HG03460 (cell line): ENCODE data around the gene YY1.
A peak's percentile ranks its signal among the peaks of the same experiment; 100 is the strongest.
"Not testable (repeated sequence)": the region's sequence is repeated elsewhere in the genome, so short reads cannot be mapped to it uniquely, and the experiment has no call there.

Source experiments
- ATAC-seq: cut with Tn5 transposase; IDR thresholded peaks from one replicate; pipeline ENCODE4 v1.9.1; 2021; ENCODE audit not compliant: unreplicated experiment

YY1 gene

DNA sequence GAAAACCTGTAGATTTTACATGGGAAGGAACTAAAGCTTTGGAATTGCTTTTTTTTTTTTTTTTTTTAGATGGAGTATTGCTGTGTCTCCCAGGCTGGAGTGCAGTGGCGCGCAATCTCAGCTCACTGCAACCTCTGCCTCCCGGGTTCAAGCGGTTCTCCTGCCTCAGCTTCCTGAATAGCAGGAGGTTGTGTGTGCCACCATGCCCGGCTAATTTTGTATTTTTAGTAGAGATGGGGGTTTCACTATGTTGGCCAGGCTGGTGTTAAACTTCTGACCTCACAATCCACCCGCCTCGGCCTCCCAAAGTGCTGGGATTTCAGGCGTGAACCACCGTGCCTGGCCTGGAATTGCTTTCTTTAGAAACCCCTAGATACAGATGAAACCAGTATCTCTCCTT, 44.5 kb downstream of the YY1 start:
- not testable (repeated sequence) for ATAC-seq

DNA sequence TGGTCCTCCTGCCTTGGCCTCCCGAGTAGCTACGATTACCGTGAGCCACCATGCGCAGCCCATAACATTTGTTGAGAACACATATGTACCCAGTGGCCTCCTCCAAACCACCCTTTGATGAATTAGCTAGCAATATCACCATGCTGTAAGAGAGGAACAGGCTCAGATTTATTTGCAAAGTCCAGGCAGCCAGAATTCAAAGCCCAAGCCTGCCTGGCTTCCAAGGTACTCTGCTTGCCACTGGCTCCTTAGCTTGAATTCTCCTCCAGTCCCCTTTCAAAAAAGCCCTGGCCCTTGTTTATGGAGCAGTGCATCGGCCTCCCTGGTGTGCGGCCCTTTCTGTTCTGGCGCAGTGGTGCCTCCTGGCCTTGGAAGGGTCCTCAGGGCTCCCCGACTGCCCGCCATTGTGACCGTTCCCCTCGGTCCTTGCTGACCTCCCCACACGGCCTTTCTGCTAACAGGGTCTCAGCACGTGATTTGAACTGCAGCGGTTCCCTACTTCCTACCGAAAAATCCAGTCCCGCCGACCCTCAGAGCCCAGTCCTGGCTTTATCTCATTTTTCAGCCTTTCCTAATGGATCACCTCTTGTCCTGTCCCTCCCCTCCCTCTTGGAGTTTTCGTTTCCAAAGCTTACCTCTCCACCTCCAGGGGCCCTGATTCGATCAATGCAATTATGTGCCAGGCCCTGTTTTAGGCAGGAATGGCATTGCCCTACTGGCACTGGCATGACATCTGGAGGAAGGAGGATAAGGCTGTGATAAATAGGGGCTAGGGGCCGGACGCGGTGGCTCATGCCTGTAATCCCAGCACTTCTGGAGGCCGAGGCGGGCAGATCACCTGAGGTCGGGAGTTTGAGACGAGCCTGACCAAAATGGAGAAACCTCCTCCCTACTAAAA, 45.3 kb downstream of the YY1 start:
- no peak for ATAC-seq

DNA sequence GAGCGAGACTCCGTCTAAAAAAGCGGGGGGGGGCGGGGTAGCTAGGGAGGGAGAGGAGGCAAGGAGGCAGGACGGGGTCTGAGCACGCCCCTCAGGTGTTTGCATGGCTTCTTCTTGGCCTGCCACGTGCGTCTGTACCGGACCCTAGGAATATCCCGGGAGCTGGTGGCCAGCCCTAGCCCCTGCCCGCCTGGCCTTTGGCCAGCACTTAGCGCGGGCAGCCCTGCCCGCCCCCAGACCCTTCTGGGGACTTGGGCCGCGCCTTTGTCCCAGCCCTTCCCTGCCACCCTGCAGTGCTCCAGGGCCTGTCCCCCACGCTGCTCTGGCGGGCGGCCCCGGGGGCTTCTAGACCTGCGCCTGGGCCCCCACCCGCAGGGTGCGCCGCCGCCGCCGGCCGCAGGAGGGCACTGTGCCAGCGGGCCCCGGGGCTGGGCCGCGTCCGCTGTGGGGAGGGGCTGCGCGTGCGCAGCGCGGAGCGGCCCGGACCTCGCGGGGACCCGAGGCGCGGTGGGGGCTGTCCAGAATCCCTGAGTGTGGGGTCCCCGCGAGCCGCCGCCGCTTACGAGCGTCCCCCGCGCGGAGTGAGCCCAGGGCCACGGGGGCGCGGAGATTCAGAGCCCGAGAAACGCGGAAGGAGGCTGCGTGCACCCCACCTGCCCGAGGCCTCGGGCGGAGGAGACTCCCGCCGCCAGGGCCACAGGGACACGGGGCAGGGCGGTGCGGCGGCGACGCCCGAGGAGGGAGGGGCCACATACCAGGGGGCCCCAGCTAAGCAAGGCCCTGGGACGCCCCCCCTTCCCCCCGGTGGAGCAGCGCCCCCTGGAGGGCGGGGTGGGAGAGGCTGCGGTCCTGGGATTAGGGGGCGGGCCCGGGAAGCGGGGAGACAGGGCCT, 46.3 kb downstream of the YY1 start:
- peak; percentile 74 for ATAC-seq

DNA sequence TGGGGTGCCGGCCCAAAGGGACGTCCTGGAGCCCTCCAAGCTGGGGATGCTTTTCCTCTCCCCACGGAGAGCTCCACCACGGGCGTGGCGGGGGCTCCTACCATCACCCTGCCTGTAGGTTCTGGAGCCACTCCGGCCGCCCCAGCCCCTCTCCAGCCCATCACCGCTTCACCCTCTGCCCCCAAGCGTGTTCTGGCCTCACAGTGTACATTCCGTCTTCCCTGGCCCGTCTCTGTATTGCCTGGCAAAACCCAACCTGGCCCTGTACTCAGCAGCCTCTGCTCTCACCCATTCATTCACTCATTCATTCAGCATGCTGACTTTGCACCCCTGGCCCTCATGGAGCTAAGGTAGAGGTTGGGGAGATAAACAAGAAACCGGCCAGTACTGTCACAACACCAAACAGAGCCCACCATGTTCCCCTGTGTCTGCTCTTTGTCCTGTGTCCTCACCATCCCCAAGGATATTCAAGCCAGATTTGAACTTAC, 47.0 kb downstream of the YY1 start:
- ATAC-seq, result no peak

DNA sequence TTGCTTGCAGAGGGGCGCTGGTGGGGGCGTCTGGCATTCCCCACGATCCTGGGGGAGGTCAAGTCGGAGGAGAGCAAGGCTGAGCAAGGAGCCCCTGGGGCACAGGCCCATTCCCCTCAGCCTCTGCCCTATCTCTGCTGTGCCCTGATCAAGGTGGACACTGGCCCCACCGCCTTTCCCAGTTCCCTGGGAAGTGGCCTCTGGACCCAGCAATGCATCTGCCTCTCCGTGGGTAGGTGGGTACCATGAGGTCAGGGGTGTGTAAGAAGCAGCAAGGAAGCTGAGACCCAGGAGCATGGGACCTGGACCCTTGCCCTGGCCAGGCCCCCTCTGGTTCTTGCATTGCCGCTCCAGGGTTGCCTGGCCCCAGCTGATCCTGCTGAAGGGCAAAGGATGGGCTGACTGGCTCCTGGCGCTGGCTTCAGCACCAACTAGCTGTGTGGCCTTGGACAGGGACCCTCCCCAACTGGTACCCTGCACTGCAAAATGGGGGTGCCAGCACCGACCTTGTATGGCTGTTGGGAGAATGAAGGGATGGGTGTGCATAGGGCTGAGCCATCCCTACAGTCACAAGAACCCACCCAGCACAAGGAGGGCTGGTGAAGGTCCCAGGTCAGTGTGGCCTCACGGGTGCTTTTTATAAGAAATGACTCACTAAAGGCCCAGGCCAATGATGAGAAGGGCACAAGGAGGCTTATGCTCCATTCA, 47.7 kb downstream of the YY1 start:
- ATAC-seq, result no peak

DNA sequence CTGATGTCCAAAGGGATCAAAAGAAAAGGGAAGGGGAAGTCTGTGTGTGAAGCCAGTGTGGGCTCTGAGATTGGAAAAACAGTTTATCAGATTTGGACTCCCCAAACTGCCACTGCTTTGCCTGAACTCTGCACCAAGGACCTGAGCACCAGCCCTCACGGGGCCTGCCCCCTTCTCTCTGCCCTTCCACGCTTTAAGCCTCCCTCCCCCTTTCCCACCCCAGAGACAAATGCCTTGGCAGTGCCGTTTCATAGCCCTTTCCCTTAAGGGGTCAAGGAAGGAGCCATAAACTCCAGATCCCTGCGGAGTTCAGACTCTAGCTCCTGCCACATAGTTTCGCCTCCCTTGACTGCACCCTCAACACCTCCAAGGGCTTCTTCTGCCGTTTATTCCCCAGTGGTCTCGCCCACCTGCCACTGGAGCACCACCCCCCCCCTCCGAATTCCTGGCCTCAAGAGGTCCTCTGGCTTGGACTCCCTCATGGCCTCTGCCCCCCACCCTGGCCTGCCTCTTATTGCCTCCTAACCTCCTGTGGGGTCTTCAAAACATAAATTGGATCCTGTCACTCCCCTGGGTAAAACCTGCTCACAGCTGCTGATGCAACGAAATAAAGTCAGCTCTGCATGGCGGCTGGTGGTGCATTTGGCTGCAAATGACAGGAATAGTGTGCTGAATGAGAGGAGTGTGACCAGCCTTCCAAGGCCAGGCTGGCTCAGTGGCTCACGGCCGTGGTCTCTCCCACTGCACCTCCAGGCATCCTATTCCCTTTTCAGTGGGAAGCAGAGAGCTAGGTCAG, 48.5 kb downstream of the YY1 start:
- no peak for ATAC-seq

DNA sequence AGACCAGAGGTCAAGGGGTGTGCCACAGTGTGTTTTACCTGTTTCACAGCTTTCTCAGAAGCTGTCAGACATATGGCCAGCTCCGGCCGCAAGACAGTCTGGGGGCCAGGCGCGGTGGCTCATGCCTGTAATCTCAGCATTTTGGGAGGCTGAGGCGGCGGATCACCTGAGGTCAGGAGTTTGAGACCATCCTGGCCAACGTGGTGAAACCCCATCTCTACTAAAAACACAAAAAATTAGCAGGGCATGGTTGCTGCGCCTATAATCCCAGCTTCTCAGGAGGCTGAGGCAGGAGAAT, 49.0 kb downstream of the YY1 start:
- ATAC-seq, result not testable (repeated sequence)

DNA sequence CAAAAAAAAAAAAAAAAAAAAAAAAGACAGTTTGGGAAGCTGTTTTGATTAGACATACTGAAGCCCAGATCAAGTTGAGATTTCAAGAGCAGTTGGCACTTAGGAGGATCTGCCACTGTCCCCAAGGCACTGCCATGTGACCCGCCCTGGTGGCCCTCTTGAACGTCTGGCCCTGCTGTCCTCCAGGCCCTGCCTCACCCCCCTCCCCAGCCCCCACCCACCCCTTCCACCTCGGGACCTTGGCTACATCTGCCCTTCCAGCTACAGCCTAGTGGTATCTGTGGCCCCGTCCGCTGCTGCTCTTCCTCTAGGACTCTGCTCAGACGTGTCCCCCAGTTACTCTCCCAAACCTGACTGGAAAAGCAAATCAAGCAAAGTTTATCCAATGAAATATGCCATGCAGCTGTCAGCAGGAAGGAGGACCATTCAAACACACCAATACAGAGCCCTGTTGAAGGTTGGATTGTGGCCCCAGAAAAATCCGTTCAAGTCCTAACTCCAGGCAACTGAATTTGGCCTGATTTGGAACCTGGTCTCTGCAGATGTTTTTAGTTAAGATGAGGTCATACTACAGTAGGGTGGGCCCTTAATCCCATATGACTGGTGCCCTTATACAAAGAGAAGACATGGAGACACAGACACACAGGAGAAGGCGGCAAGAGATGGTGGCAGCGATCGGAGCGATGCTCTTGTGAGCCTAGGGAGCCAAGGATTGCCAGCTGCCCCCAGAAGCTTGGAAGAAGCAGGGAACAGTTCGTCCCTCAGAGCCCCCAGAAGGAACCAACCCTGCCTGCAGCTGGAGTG, 49.6 kb downstream of the YY1 start:
- no peak for ATAC-seq

DNA sequence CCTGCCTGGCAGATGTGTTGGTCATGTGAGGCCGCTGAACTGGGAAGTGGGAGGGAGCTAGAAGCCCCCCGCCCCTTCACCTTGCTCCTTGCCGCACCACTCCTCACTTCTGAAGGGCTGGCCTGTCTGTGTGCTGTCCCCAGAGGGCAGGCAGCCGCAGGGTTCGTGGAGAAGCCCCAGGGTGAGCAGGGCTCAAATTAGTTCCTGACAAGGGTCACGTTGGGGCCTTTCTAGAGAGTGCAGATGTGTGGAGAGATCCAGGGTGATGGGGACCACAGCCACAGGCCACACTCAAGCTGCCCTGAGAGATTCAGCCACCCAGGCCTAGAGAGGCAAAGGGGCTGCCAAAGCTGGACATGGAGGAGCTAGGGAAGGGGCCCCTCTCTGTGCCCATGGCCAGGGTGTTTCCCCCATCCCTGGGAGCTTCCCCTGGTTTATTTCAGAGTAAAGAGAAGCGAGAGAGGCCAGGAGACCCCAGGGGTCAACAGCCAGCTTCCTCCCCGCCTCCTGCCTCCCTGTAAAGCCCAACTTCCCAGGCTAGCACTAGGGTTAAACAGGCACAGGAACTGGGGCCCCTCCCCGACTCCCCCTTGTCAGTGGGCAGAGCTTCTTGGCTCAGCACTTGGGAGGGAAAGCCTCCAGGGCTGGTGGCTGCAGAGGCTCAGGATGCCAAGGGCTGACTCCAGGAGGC, 51.1 kb downstream of the YY1 start:
- no peak for ATAC-seq

DNA sequence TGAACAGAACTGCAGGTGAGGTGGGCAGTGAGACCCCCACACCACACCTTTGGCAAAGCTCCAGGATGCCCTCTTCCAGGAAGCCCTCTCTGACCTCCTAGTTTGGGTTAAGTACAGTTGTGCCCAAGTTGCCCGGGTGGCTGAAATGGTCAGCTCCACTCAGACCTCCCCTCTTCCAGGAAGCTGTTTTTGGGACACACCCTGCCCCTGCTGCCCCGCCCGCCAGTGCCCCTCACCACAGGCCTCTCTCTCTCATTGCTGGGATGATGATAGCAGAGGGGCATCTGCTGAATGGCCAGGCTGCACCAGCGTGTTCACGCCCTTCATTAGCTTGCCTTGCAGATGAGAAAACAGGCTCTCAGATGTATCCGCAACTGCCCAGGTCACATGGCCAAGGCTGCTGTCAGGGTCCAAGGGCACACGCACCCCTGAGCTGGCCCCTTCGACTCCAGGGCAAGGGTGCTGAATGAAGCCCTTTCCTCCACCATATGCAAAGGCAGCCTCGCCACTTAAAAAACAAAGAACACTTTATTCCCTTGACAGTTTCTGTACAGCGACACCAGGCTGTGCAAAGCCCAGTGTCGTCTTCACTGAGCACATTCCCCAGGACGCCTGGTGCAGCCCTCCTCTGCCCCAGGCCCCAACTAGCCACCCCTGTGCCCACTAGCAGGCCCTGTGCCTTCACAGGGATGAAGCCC, 51.8 kb downstream of the YY1 start:
- no peak for ATAC-seq

DNA sequence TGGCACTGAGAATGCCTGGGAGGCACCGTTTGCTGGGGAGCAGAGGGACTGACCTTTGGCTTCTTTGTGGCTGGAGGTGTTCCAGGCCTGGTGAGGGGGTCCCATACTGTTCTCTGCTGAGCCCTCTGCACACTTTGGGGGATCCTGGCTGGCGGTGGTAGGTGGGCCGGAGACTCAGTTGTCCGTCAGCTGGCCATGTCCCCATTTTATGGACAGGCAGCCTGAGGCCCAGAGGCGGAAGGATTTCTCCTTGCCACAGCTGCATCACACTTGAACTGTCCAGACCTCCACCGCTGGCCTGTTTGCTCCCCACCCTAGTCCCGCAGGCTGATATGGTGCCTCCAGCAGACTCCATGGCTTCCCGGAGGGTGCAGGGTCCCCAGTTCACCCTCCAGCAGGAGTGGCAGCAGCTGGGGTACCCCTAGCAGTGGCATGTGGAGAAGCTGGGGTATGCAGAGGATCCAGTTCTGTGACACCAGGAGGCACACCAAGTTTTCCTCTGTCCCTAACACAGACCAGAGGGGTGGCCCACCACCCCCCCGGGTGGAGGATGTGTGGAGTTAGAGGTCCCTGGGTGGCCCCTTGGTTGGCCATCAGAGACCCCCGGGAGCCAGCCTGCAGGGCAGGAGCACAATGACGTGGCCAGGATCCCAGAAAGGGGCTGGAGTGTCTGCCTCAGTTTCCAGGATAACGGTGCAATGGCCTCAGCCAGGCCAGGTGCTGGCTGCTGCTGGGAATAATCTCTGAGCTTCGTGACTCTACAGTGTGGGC, 52.5 kb downstream of the YY1 start:
- no peak for ATAC-seq

DNA sequence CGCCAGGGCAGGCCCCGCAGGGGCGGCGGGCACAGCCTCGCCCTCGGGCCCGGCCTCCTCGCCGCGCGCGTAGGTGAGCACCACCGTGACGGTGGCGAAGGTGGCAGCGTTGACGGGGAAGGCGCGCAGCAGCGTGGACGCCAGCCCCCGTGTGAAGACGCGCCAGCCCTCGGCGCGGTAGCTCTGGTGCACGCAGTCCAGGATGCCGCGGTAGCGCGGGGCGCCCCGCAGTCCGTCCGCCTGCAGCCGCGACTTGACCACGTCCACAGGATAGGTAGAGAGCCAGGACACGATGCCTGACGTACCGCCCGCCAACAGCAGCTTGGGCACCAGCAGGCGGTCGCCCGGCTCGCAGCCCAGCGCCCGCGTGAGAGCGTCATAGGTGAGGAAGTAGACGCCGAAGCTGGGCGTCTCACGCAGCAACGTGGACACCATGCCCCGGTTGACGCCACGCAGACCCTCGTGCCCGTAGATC, 53.4 kb downstream of the YY1 start:
- no peak for ATAC-seq

DNA sequence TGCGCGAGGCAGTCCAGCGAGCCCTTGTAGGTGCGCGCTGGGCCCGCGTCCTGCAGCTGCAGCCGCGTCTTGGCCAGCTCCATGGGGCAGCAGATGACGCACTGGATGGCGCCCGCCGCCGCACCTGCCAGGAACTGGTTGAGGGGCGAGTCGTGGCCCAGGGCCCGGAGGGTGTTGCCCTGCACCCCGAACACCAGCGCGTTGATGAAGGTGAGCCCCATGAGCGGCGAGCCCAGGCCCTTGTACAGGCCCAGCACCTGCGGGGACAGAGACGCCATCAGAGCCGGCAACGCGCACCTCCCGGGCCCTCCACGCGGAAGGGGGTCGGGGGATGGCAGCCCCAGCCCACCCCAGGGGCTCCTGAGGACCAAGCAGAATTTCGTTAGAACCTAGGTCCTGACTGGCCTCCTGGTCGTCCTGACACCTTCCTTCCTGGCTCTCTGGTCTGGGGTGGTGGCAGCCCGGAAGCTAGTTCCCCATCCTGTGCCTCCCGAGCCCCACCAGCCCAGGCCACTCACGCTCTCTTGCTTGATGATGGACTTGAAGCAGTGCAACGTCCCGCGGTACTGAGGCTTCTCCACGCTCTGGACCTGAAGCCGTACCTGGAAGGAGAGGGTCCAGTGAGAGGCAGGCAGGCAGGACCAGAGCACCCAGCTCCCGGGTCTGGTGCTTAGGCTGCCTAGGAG, 54.0 kb downstream of the YY1 start:
- ATAC-seq, result no peak

DNA sequence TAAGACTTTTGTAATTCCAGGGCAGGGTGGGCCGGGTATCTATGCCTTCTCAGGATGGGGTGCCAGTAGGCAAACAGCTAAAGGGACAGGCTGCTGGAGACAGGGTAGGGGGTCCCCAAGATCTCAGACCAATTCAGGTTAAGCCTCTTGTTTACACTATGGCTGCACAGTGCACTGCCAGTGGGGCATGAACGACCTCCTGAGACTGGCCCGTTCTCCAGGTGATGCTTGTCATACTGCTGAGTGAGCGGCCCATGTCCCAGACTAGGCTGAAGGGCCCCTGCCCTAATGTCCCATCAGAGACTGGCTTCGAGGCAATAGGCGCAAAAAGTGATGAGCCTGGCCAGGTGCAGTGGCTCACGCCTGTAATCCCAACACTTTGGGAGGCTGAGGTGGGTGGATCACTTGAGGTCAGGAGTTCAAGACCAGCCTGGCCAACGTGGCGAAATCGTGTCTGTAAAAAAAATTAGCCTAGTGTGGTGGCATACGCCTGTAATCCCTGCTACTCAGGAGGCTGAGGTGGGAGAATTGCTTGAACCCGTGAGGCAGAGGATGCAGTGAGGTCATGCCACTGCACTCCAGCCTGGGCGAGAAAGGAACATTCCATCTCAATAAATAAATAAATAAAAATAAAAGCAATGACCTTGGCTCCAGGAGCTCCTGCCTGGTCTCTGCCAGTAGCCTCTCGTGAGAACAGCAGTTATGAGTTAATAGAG, 54.7 kb downstream of the YY1 start:
- ATAC-seq, result no peak

DNA sequence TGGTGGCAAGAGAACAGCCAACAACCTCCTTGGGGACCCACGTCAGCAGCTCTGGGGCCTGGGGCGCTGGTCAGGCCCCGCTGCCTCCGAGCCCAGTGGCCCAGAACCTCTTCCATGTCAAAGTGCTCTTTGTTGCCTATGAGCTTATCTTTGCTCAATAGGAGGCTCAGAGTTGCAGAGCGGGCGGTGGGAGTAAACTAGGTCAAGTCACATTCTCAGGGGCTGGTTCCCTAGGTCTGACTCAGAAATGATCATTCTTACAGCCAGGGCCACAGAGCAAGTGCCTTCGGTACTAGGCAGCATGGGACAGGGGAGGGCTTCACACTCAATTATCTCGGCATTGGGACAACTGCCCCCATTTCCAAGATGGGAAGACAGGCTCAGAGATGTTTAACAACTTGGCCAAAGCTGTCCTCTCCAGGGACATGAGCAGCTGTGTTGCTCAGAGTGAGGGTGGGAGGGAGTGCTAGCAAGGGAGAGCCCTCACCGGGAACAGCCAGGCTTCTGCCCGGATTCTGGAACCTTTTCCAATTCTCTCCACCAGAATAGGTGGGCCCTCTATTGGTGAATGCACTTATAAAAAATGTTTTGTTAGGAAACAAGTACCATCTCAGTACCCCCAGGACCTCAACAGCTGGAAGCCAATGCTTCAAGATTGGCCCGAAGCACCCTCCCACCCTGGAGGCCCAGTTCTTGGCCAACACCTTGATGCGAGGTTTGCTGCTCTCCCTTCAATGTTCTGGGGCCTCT, 55.4 kb downstream of the YY1 start:
- no peak for ATAC-seq

DNA sequence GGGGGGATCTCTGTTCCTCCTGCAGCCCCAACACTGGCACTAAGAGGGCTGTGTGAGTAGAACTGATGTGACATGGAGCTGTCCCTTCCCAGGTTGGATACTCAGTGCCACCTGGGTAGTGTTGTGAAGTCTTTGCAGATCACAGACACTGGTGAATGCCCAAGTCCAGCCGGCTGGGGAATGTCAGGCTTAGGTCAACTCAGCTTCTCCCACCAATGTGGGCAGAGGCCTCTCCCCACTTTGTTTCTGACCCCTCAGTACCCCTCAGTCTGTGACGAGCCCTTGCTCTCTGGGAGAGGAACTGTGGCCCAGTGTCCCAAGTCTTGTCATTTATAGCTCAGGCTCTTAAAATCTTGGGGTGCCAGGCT, 56.0 kb downstream of the YY1 start:
- ATAC-seq, result no peak
